CD4-positive, alpha-beta T cell (primary cell): ENCODE data around the gene FUT1. TPM values are rescaled to one million over a fixed set of nuclear protein-coding genes. Genes with fewer than 3 reads are reported as not detected.
A peak's percentile ranks its signal among the peaks of the same experiment; 100 is the strongest.

Experiments used
- ATAC-seq: fragments of 200-7000 bp; cut with Tn5 transposase; one replicate; pipeline ENCODE4 v1.10.0; 2022; ENCODE audit warnings: mild to moderate bottlenecking; ENCODE audit not compliant: poor library complexity
- CTCF ChIA-PET: fragments of 350-600 bp; sonication (Branson Sonifier 250); formaldehyde crosslinking; loops from one replicate; lab custom pipeline; 2021; ENCODE audit warnings: antibody characterized with exemption, inconsistent platforms; lab: Charles Lee
- POLR2A ChIA-PET: fragments of 350-600 bp; sonication (Branson Sonifier 250); formaldehyde crosslinking; loops from one replicate; lab custom pipeline; 2021; ENCODE audit warnings: antibody characterized with exemption, inconsistent platforms; lab: Charles Lee
- DNase-seq, 14 experiments: peaks; one replicate each; pipeline ENCODE4 v3.0.0-alpha.2; 2013 to 2020; ENCODE audit warnings: mixed read lengths in 2 of 14
- H3K27ac ChIP-seq, 2 donors: one replicate each; pipeline versions ENCODE4 v1.5.1 to v1.7.0; 2013; ENCODE audit warnings: low read length in 2 of 2, low read depth in 1 of 2, mild to moderate bottlenecking in 1 of 2
- H3K27me3 ChIP-seq, 2 experiments: 1 replicate in 1 of 2; 2 replicates in 1 of 2; pipeline versions ENCODE4 v1.6.1 to v1.7.0; 2013; ENCODE audit warnings: low read length in 2 of 2, control low read depth in 1 of 2, mild to moderate bottlenecking in 1 of 2, moderate library complexity in 1 of 2; ENCODE audit not compliant: insufficient read depth in 2 of 2, control insufficient read depth in 1 of 2
- H3K36me3 ChIP-seq: one replicate; pipeline ENCODE4 v1.6.1; 2013; ENCODE audit warnings: low read length, control low read depth; ENCODE audit not compliant: insufficient read depth
- H3K4me1 ChIP-seq: one replicate; pipeline ENCODE4 v1.6.1; 2013; ENCODE audit warnings: low read length, control low read depth; ENCODE audit not compliant: insufficient read depth
- H3K4me3 ChIP-seq: one replicate; pipeline ENCODE4 v1.5.1; 2013; ENCODE audit warnings: mild to moderate bottlenecking, low read length, moderate library complexity
- H3K9me3 ChIP-seq, 2 experiments: 1 replicate in 1 of 2; 2 replicates in 1 of 2; pipeline versions ENCODE4 v1.6.1 to v1.7.0; 2013; ENCODE audit warnings: low read length in 2 of 2, mild to moderate bottlenecking in 2 of 2, control low read depth in 1 of 2, moderate library complexity in 1 of 2; ENCODE audit not compliant: control insufficient read depth in 1 of 2, insufficient read depth in 1 of 2
- H3K27ac Mint-ChIP-seq: one replicate; pipeline ENCODE4 v1.8.0; 2020; ENCODE audit warnings: mixed read lengths
- H3K27me3 Mint-ChIP-seq: one replicate; pipeline ENCODE4 v1.8.0; 2021; ENCODE audit warnings: mixed read lengths
- H3K36me3 Mint-ChIP-seq: one replicate; pipeline ENCODE4 v1.8.0; 2021; ENCODE audit warnings: low read depth, mixed read lengths
- H3K4me1 Mint-ChIP-seq: one replicate; pipeline ENCODE4 v1.8.0; 2021; ENCODE audit warnings: low read depth, mixed read lengths
- H3K4me3 Mint-ChIP-seq: one replicate; pipeline ENCODE4 v1.8.0; 2020; ENCODE audit warnings: mild to moderate bottlenecking, mixed read lengths
- H3K9me3 Mint-ChIP-seq: one replicate; pipeline ENCODE4 v1.8.0; 2020; ENCODE audit warnings: mixed read lengths
- intact Hi-C, 2 experiments: fragments of 100-400 bp; cut with DNase I in 1 of 2; cut with micrococcal nuclease in 1 of 2; formaldehyde crosslinking; loops; one replicate each; pipeline versions ENCODE4 v1.15.1 to v1.9.0; 2023 to 2025; cut with DNase I, micrococcal nuclease
- total RNA-seq, 174 experiments: library from RNA in 2 of 174; stranded (reverse) in 2 of 174; gene quantifications; one replicate each; pipeline ENCODE4 v1.2.3 and lab custom pipeline; 2021 to 2026
- TF ChIP-seq, protein P1 (sequence below): fragments of 200-600 bp; IDR thresholded peaks from one replicate; pipeline ENCODE4 v1.8.0; 2022; ENCODE audit warnings: antibody characterized with exemption, mild to moderate bottlenecking

Gene FUT1
- total RNA-seq, 2 experiments from 2014 or later: not detected

DNA sequence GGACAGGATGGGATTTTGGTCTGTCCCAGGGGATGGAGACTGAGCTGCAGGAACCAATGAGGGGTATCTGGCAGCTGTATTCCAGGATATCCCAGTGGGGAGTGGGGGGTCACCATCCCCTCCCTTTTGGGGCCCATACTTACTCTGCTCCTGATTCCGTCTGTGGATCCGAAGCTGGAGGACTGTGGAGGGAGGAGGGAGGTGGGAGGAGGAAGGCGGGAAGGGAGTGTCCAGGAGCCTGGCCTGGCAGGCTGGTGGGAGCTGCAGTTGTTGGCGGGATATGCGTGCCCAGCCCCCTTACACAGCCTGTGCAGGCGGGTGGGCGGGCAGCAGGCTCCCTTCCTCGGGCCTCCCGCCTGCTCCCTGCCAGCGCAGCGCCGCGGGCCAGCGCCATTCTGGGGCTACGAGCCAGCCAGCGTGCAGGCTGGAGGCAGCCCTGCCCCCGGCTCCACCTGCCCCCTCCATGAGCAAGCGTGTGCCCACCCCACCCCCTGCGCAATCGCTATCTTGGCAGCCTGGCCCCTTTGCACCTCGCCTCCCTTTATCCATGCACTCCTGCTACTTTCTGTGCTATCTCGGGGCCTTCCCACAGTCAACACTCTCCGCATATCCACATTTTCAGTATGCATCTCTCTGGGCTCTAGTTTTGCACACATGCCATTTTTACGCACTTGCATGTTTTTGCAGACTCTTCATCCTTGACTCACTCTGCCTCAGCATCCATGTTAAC is 35.7 kb downstream of the FUT1 start:
- ChIA-PET POLR2A (interaction anchor here (0.9 kb wide), 1 partner anchor 70 kb away, joined by 3 read pairs; the partner anchor contains the start of gene CA11), CTCF (no interaction called here)
- ATAC-seq: no peak
- H3K9me3 ChIP-seq: no peaks in the 10 kb centered on the region
- no peak overlapping the region for H3K27ac ChIP-seq
- Mint-ChIP-seq H3K27ac (no peak overlapping the region), H3K4me3 (peak overlapping the region; percentile 45), H3K9me3 (no peaks in the 10 kb centered on the region), H3K27me3 (no peaks in the 10 kb centered on the region), H3K4me1 (peaks cover 31% of the 10 kb centered on the region), H3K36me3 (no peaks in the 10 kb centered on the region)
- H3K27me3 ChIP-seq: no peaks in the 10 kb centered on the region
- TF ChIP-seq, protein P1, sequence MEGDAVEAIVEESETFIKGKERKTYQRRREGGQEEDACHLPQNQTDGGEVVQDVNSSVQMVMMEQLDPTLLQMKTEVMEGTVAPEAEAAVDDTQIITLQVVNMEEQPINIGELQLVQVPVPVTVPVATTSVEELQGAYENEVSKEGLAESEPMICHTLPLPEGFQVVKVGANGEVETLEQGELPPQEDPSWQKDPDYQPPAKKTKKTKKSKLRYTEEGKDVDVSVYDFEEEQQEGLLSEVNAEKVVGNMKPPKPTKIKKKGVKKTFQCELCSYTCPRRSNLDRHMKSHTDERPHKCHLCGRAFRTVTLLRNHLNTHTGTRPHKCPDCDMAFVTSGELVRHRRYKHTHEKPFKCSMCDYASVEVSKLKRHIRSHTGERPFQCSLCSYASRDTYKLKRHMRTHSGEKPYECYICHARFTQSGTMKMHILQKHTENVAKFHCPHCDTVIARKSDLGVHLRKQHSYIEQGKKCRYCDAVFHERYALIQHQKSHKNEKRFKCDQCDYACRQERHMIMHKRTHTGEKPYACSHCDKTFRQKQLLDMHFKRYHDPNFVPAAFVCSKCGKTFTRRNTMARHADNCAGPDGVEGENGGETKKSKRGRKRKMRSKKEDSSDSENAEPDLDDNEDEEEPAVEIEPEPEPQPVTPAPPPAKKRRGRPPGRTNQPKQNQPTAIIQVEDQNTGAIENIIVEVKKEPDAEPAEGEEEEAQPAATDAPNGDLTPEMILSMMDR: no peak
- intact Hi-C loops: loop anchor here in 1 of 2 experiments (10.0 kb wide), 1 partner anchor 212 kb away; no protein-coding TSS in a partner anchor
- H3K4me1 ChIP-seq: peaks cover 42% of the 10 kb centered on the region
- peak in 1 of 14 experiments; percentile 29 for DNase-seq
- H3K4me3 ChIP-seq: no peak overlapping the region
- H3K36me3 ChIP-seq: no peaks in the 10 kb centered on the region

DNA sequence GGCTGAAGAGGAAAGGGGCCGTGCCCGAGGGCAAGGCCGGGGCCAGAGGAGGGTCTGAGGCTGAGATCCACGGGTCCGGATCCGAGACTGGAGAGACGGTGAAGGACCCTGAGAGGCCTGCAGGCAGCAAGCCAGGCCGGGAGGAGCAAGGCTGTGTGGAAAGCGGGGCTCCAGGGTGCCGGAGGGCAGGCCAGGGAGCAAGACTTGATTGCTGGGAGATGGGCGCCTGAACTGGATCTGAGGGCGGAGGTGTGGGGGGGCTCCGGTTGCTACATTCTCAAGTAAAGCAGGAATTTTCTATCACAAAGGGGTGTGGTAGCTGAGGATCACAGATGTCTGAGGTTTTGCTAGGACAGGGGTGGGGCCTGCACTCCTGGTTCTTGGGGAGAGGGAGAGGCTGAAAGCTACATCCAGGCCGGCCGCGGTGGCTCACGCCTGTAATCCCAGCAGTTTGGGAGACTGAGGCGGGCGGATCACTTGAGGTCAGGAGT is 36.7 kb downstream of the FUT1 start:
- no peaks in the 10 kb centered on the region for H3K27me3 ChIP-seq

More for the DNA sequence above, 36.7 kb downstream of the FUT1 start:
- ATAC-seq: no peak
- Histone ChIP-seq H3K36me3 (no peaks in the 10 kb centered on the region), H3K9me3 (no peaks in the 10 kb centered on the region), H3K4me3 (no peak overlapping the region), H3K4me1 (peaks cover 32% of the 10 kb centered on the region), H3K27ac (no peak overlapping the region)
- H3K4me1 Mint-ChIP-seq: peaks cover 26% of the 10 kb centered on the region
- intact Hi-C loops: loop anchor here in 1 of 2 experiments (2.0 to 10.0 kb wide), 2 partner anchors 69 to 211 kb away; partner anchors contain the start of gene CA11
- H3K9me3 Mint-ChIP-seq: no peaks in the 10 kb centered on the region
- DNase-seq: peak in 1 of 14 experiments; percentile 40
- ChIA-PET CTCF (no interaction called here), POLR2A (interaction anchor here (0.9 kb wide), 1 partner anchor 69 kb away, joined by 3 read pairs; the partner anchor contains the start of gene CA11)
- no peaks in the 10 kb centered on the region for H3K27me3 Mint-ChIP-seq
- TF ChIP-seq, protein P1: no peak
- no peak overlapping the region for H3K27ac Mint-ChIP-seq
- peak overlapping the region; percentile 65 for H3K4me3 Mint-ChIP-seq
- no peaks in the 10 kb centered on the region for H3K36me3 Mint-ChIP-seq
